ENCODE measurements around the gene RYR1.

- TF ChIP-seq CTCF (IDR thresholded peaks at IDR 0.05), result no peak
- TF ChIP-seq POLR2A (IDR thresholded peaks at IDR 0.05), result no peak
Measured at GRCh38 chr19:38547421-38547820, 113.9 kb downstream of the RYR1 start.

Measured in right lobe of liver (tissue), 4 donors.